Colonic mucosa (tissue), 4 donors: ENCODE data around the gene CACYBP. TPM values are rescaled to one million over a fixed set of nuclear protein-coding genes. Genes with fewer than 3 reads are reported as not detected.

Experiments used
- DNase-seq: peaks from one replicate; pipeline ENCODE4 v3.0.0-alpha.2; 2020
- H3K27ac ChIP-seq: fragments of 200-600 bp; one replicate; pipeline ENCODE4 v1.8.0; 2021
- H3K27me3 ChIP-seq: fragments of 200-600 bp; one replicate; pipeline ENCODE4 v1.8.0; 2021
- H3K36me3 ChIP-seq: fragments of 200-600 bp; one replicate; pipeline ENCODE4 v1.8.0; 2021
- H3K4me1 ChIP-seq: fragments of 200-600 bp; one replicate; pipeline ENCODE4 v1.8.0; 2021; ENCODE audit warnings: mild to moderate bottlenecking
- H3K4me3 ChIP-seq: fragments of 200-600 bp; one replicate; pipeline ENCODE4 v1.8.0; 2021
- H3K9ac ChIP-seq, 2 donors: one replicate each; pipeline ENCODE4 v1.7.0; 2013; ENCODE audit warnings: control low read depth in 2 of 2, low read depth in 2 of 2, low read length in 2 of 2
- H3K9me3 ChIP-seq: fragments of 200-600 bp; one replicate; pipeline ENCODE4 v1.8.0; 2021
- CTCF ChIP-seq: fragments of 200-600 bp; IDR thresholded peaks from one replicate; pipeline ENCODE4 v1.8.0; 2022; ENCODE audit warnings: antibody characterized with exemption, mild to moderate bottlenecking
- intact Hi-C: fragments of 100-400 bp; cut with DNase I; formaldehyde crosslinking; loops from one replicate; pipeline ENCODE4 v1.14.1; 2022
- total RNA-seq, 2 donors: library from RNA; stranded (reverse); fragmentation: NEBNext Ultra II Directional in 1 of 2; extraction: Animal tissue kit (Norgen Biotek cat#: 25700) in 1 of 2; gene quantifications; one replicate each; pipeline ENCODE4 v1.2.1, GENCODE V29; 2021
- donor health status: healthy.
- donor health status: DM: no; HTN: no; CAD: no.
- donor health status: DM: no; HTN: no; CAD: no.

The CACYBP gene
- total RNA-seq, 2 donors from 2014 or later = 66.9 to 182 TPM

- Histone ChIP-seq H3K4me3 (no peak overlapping the region), H3K4me1 (peaks cover 12% of the 10 kb centered on the region), H3K9ac (no peak overlapping the region), H3K36me3 (no peaks in the 10 kb centered on the region), H3K27me3 (no peaks in the 10 kb centered on the region), H3K27ac (peak overlapping the region; percentile 62), H3K9me3 (no peaks in the 10 kb centered on the region)
- intact Hi-C loops = no loop called here
- DNase-seq = no peak
- no peak for TF ChIP-seq CTCF
Observed at GRCh38 chr1:174968750-174969244, 30.9 kb upstream of the CACYBP start.

GRCh38 chr1:174969977-174970376, 29.8 kb upstream of the CACYBP start:
- H3K36me3 ChIP-seq = no peaks in the 10 kb centered on the region
- DNase-seq = no peak
- no peaks in the 10 kb centered on the region for H3K27me3 ChIP-seq
- H3K9ac ChIP-seq = no peak overlapping the region
- no peaks in the 10 kb centered on the region for H3K9me3 ChIP-seq
- no peak overlapping the region for H3K27ac ChIP-seq
- intact Hi-C loops = no loop called here
- TF ChIP-seq CTCF = no peak
- no peak overlapping the region for H3K4me3 ChIP-seq
- peaks cover 7% of the 10 kb centered on the region for H3K4me1 ChIP-seq

- intact Hi-C loops = no loop called here
- H3K9ac ChIP-seq = no peak overlapping the region
- no peaks in the 10 kb centered on the region for H3K36me3 ChIP-seq
- H3K4me1 ChIP-seq = no peaks in the 10 kb centered on the region
- no peaks in the 10 kb centered on the region for H3K9me3 ChIP-seq
- no peaks in the 10 kb centered on the region for H3K27me3 ChIP-seq
- no peak for TF ChIP-seq CTCF
- no peak overlapping the region for H3K27ac ChIP-seq
- H3K4me3 ChIP-seq = no peak overlapping the region
- no peak for DNase-seq
Observed at GRCh38 chr1:174971466-174971865, 28.3 kb upstream of the CACYBP start.

- no peak for TF ChIP-seq CTCF
- intact Hi-C loops = no loop called here
- Histone ChIP-seq H3K27ac (no peak overlapping the region), H3K4me1 (no peaks in the 10 kb centered on the region), H3K9me3 (no peaks in the 10 kb centered on the region), H3K36me3 (no peaks in the 10 kb centered on the region), H3K9ac (no peak overlapping the region), H3K4me3 (no peak overlapping the region), H3K27me3 (no peaks in the 10 kb centered on the region)
- no peak for DNase-seq
Observed at GRCh38 chr1:174971902-174972301, 27.8 kb upstream of the CACYBP start.

GRCh38 chr1:174974711-174975119, 25.0 kb upstream of the CACYBP start:
- Histone ChIP-seq H3K27me3 (no peaks in the 10 kb centered on the region), H3K4me1 (no peaks in the 10 kb centered on the region), H3K27ac (no peak overlapping the region), H3K36me3 (no peaks in the 10 kb centered on the region), H3K9me3 (no peaks in the 10 kb centered on the region), H3K4me3 (no peak overlapping the region), H3K9ac (no peak overlapping the region)
- no peak for TF ChIP-seq CTCF
- DNase-seq = no peak
- intact Hi-C loops = no loop called here
